Gastroesophageal sphincter (tissue), 3 donors: Measurements from ENCODE around the gene ANKRD40CL.

Experiments
- POLR2A ChIP-seq, 2 donors: fragments of 450-650 bp; IDR thresholded peaks; one replicate each; pipeline ENCODE4 v1.6.1; 2017; ENCODE audit warnings: antibody characterized with exemption in 2 of 2, mild to moderate bottlenecking in 2 of 2, moderate library complexity in 1 of 2
- POLR2AphosphoS5 ChIP-seq: sonication (generic); formaldehyde crosslinking; IDR thresholded peaks from one replicate; pipeline ENCODE4 v1.6.1; 2017; ENCODE audit warnings: antibody characterized with exemption
- TF ChIP-seq, protein P1 (sequence below), 4 experiments: fragments of 200-600 bp in 2 of 4; fragments of 450-650 bp in 2 of 4; sonication (generic) in 1 of 4; IDR thresholded peaks; one replicate each; pipeline ENCODE4 v1.5.1; 2017 to 2019; ENCODE audit warnings: antibody characterized with exemption in 4 of 4, mild to moderate bottlenecking in 2 of 4, moderate library complexity in 2 of 4

GRCh38 chr17:50774225-50774803 is 7.0 kb upstream of the ANKRD40CL start:
- TF ChIP-seq, protein P1, sequence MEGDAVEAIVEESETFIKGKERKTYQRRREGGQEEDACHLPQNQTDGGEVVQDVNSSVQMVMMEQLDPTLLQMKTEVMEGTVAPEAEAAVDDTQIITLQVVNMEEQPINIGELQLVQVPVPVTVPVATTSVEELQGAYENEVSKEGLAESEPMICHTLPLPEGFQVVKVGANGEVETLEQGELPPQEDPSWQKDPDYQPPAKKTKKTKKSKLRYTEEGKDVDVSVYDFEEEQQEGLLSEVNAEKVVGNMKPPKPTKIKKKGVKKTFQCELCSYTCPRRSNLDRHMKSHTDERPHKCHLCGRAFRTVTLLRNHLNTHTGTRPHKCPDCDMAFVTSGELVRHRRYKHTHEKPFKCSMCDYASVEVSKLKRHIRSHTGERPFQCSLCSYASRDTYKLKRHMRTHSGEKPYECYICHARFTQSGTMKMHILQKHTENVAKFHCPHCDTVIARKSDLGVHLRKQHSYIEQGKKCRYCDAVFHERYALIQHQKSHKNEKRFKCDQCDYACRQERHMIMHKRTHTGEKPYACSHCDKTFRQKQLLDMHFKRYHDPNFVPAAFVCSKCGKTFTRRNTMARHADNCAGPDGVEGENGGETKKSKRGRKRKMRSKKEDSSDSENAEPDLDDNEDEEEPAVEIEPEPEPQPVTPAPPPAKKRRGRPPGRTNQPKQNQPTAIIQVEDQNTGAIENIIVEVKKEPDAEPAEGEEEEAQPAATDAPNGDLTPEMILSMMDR (IDR thresholded peaks at IDR 0.05), result no peak
- no peak for TF ChIP-seq POLR2A (IDR thresholded peaks at IDR 0.05)
- no peak for TF ChIP-seq POLR2AphosphoS5
